Hematopoietic multipotent progenitor cell treated with erythropoietin and hydrocortisone succinate and interleukin-3 and kit ligand, for 8 days (in vitro differentiated cells): ENCODE data around the gene CD82.
A peak's percentile ranks its signal among the peaks of the same experiment; 100 is the strongest.

Experiments
- DNase-seq: peaks from one replicate; pipeline ENCODE4 v3.0.0-alpha.2; 2015

CD82 gene

DNA sequence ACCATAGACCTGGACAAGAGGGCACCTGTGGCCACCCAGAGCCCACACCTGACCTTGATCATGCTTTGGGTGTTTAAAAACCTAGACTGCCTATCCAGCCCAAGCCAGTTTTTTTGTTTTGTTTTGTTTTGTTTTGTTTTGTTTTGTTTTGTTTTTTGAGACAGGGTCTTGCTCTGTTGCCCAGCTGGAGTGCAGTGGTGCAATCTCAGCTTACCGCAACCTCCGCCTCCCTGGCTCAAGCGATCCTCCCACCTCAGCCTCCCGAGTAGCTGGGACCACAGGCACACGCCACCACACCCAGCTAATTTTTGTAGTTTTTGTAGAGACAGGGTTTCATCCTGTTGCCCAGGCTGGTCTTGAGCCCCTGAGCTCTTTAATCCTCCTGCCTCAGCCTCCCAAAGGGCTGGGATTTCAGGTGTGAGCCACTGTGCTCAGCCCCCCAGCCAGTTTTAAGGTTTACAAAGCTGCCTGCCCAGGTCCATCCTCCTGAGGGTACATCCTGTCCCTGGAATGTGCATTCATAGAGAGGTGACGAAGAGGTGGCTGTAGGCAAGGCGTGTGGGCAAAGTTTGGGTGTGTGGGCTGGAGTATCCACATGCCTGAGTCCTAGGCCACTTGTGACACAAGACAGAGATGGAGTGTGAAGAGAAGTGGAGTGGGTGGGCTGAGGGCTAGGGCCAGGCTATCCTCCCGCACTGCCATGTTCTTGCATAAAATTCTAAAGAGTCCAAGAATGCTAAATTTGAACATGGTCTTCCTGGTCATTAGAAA is 3.3 kb upstream of the CD82 start:
- no peak for DNase-seq

DNA sequence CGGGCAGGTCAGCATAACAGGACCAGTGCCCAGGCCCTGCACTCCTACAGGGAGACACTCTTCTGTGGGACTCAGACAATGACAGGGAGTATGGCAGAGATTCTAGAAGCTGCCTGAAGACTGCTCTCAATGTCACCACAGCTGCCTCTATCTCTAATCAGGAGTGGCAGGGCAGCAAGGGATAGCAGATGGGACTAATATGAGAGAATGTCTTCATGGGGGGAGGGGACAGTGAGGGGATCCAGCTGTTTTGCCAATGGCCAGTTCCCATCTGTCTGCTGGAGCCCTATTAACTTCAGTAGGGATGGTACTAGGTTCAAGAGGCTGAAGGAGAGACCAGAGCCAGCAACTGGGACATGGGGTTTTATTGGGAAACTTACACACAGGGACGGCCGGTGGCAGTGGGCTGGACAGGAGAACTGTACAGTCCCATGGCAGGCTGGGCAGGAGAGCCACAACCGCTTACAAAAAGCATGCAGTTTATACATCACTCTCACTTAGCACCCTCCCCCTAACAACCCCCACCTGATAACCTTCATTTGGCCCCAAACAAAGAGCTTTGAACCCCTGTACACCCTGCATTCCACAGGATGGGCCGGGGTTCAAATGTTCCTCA is 2.5 kb upstream of the CD82 start:
- DNase-seq: peak; percentile 68

GRCh38 chr11:44563711-44564110 is 1.8 kb upstream of the CD82 start:
- no peak for DNase-seq

- DNase-seq: peak; percentile 71
These were observed 1.3 kb upstream of the CD82 start for GRCh38 chr11:44564166-44564565.

DNA sequence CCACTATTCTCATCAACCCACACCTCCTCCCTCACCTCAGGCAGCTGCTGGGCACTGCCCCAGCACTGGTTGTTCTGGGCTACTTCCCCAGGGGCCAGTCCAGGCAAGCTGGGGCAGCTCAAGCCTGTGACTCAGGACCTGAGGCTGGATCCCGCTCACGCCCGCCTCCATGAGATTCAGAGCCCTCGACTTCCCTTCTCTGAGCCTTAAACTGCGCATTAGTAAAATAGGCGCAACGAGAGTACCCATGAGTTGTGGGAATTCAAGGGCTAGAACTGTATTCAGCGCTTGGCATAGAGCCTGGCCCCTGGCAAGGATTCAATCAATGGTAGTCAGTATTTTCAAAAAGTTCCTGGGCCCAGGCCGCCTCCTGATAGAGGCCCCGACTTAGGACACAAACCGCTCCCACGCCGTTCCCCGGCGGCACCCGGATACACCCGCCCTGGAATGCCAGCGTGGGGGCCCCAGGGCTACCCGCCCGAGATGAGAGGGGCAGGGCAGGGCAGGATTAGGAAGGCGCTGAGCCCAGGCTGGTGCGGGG is 723 bp upstream of the CD82 start:
- DNase-seq: no peak

DNA sequence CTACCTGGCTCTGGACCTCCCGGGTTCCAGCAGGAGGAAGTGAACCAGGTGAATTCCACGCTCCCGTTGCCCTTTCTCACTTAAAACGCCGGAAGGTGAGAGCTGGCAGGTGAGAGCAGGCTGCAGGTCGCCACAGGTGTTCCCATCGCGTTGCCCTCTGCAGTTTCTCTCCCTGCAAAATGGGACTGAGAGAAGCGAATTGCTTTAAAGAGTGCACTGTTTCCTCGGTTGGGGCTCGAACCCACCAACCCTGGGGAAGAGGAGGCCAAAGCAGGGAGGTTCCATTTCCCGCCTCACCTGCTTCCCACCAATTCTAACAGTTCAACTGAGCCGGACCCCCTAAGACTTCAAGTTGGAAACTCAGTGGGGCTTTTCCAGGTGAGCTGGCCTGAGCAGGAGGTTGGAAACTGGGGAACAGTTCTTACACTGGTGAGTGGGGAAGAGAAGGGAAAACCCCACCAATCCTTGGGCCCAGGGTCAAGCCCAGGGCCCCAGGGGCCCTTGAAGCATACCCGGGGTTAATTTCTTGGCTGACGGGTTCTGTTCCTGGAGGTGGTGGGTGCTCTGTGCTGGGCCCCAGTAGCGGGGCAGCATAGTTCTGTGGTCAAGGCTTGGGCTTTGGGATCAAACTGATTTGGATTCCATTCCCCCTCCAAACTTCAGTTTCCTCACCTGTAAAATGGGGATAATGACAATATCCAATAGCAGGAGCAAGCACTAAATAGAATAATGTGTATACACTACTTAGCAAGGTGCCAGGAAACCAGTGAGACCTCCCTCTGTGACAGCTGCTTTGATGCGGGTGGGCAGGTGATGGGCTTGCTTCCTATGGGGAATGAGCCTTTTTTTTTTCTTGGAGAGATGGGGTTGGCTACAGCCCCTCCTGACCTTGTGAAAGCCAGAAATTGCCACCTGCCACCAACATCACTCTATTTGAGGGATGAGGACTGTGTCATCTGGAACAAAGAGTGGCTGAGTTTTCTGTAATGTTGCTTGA is 788 bp downstream of the CD82 start:
- no peak for DNase-seq

GRCh38 chr11:44566952-44567875 is 1.8 kb downstream of the CD82 start:
- DNase-seq: no peak

GRCh38 chr11:44567876-44568256 is 2.4 kb downstream of the CD82 start:
- DNase-seq: no peak

DNA sequence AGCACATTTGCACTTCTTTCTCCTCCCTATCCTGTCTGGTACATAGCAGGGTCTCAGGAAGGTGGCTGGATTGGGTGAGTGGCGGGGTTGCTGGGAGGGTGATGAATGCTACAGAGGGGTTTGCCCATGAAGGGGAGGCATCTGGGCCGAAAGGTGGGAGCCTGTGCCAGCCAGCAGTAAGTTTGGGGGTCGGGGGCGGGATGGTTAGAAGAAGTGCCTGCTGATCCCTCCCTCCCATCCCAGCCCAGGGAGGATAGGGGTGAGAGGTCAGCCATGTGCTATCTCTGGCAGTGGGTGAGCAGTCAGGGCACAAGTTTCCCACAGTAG is 2.8 kb downstream of the CD82 start:
- DNase-seq: no peak

DNA sequence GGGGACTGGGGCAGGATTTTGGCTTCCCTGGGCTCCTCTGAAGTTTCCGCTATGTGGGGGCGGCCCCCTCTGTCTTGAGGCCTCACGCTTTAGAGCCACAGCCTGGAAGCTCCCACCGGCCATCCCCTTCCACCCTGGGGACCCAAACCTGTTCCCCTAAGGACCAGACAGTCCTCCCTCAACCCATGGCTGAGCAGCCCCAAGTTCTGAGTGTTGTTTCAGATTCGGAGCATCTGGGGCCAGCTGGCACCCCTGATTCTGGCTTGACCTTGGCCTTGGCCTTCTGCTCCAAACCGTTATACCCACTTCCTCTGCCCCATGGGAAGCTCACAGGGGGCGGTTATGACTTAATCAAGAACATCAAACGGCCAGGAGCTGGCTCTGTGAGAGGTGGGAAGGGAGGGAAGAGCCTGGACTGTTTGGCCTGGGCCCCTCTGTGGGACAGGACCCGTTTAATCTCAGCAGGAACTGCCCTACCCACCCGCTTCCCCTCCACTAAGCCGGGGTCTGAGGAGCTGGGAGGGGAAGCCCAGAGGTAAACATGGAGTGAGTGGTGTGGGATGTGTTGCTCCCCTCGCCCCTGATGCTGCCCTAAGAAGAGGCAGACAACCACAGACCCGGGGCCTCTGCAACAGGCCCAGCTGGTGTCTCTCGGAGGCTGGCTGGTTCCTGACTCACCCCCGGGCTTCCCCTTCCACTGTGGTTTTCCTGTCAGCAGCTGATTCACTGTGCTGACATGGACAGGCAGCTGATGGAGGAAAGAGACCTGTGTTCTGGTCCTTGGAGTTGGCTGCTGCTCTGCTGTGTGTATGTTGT is 3.4 kb downstream of the CD82 start:
- peak; percentile 74 for DNase-seq

DNA sequence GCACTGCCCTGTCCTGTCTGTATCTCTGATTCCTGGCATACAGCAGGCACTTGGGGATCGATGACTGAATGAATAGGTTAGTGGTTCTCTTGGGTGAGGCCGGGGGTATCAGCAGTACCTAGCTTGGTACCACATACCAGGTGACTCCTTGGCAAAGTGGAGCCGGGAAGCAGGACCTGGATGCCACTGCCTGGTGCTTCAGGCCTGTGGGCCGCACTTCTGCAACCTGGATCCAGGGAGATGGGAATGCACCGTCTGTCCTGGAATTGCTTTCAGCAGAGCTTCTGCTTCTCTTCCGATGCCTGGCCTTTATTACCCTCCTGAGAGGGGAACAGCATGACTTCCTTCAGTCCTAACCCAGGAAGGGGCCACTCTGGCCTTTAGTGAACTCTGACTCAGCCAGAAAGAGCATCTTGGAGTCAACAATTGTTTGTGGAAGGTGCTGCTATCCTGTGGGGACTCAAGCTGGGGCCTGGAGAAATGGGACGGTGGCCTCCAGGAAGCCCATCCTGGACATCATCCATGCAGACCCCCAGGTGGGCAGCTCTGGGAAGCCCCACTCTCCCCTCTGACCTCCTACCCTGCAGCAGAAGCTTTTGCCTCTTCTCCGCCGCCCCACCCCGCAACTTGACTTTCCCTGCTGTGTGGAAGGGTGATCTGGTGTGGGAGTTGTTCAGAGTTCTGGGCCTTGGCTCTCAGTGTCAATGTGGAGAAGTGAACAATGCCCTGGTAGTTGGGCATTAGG is 5.1 kb downstream of the CD82 start:
- DNase-seq: no peak

DNA sequence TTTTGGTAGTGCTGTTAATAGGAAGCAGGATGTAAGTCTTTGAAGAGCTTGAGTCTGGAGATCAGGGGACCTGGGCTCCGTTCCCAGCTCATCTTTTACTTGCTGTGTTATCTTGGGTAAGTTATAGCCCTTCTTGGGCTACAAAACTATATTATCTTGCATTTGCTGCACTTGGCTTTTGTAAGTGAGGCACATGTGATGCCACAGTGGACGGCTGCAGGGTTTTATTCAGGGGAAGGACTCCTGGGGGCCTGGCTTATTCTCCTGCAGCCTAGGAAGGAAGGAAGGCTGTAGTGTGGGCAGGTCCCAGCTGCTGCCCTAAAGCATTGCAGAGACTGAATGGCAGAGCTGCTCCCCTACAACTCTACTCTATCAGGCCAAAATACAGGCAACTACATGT is 6.4 kb downstream of the CD82 start:
- DNase-seq: peak; percentile 77

- DNase-seq: peak; percentile 72
These were observed 7.0 kb downstream of the CD82 start for GRCh38 chr11:44572436-44572835.

GRCh38 chr11:44572884-44573283 is 7.4 kb downstream of the CD82 start:
- peak; percentile 62 for DNase-seq

GRCh38 chr11:44573333-44573732 is 7.9 kb downstream of the CD82 start:
- DNase-seq: peak; percentile 57

GRCh38 chr11:44574610-44575287 is 9.3 kb downstream of the CD82 start:
- peak; percentile 81 for DNase-seq

DNA sequence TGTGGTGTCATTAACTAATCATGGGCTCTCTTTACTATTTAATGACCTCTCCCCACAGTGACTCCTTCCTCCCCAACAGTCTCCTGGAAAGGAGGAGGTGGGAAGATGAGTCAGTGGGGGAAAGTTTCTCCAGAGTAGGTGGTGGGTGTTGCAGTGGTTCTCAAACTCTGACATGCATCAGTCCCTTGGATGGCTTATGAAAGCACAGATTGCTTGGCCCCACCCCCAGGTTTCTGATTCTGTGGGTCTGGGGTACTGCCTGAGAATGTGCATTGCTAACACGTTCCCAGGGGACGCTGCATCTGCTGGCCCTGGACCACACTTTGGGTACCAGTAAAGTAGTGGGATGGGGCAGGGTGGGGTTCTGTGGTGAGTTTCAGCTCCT is 9.8 kb downstream of the CD82 start:
- no peak for DNase-seq

GRCh38 chr11:44575962-44576361 is 10.5 kb downstream of the CD82 start:
- DNase-seq: no peak

DNA sequence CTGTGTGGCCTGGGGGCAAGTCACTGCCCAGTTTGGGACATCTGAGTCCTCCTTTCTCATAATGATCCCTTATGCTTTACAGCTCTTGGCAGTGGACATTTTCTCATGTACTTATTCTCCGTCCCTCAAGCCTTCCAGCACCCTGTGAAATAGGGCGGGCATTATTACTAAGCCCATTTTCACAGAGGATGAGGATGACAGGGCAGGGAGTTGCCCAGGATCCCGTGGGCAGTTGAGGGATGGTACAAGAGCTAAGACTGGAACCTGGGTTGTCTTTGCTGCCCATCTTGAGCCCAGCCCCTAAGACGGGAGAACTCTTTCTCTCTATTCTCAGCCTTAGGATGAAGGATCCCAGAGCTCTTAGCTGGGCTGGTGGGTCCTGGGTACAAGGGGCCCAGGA is 11.2 kb downstream of the CD82 start:
- peak; percentile 25 for DNase-seq

DNA sequence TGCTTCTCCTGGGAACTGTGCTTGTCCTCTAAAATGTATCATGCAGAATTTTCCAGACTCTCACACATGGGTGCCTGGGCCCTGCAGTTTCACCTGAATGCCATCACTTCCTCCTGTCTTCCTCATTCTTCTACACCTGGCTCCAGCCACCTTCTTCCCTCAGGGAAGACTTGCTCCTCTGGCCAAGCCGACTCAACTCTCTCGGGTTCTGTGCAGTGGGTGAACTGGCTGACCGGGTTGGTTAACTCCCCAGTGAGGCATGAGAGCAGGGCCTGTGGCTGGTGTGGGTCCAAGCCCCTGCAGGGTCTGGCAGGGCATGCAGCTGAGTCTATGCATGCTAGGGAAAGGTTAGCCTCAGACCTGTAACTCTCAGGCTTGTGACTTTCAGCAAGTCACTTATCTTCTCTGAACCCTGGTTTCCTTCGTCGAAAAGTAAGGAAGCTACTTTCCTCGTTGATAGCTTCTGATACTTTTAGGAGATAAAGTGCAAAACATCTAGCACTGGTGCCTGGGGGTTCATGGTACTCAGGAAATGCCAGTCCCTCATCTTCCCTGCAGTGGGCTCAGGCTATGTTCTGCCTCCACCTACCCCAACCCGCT is 11.9 kb downstream of the CD82 start:
- peak; percentile 79 for DNase-seq
